ENCODE results near the gene RHOT2.

The RHOT2 gene

DNA sequence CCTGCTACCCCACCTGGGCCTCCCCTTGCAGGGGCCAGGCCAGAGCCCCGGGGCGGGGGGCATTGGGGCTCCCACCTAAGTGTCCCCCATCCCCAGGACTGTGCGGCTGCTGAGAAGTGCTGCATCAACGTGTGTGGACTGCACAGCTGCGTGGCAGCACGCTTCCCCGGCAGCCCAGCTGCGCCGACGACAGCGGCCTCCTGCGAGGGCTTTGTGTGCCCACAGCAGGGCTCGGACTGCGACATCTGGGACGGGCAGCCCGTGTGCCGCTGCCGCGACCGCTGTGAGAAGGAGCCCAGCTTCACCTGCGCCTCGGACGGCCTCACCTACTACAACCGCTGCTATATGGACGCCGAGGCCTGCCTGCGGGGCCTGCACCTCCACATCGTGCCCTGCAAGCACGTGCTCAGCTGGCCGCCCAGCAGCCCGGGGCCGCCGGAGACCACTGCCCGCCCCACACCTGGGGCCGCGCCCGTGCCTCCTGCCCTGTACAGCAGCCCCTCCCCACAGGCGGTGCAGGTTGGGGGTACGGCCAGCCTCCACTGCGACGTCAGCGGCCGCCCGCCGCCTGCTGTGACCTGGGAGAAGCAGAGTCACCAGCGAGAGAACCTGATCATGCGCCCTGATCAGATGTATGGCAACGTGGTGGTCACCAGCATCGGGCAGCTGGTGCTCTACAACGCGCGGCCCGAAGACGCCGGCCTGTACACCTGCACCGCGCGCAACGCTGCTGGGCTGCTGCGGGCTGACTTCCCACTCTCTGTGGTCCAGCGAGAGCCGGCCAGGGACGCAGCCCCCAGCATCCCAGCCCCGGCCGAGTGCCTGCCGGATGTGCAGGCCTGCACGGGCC is 35.2 kb upstream of the RHOT2 start:
- no peak for DNase-seq (ENCODE audit: low spot score)

DNA sequence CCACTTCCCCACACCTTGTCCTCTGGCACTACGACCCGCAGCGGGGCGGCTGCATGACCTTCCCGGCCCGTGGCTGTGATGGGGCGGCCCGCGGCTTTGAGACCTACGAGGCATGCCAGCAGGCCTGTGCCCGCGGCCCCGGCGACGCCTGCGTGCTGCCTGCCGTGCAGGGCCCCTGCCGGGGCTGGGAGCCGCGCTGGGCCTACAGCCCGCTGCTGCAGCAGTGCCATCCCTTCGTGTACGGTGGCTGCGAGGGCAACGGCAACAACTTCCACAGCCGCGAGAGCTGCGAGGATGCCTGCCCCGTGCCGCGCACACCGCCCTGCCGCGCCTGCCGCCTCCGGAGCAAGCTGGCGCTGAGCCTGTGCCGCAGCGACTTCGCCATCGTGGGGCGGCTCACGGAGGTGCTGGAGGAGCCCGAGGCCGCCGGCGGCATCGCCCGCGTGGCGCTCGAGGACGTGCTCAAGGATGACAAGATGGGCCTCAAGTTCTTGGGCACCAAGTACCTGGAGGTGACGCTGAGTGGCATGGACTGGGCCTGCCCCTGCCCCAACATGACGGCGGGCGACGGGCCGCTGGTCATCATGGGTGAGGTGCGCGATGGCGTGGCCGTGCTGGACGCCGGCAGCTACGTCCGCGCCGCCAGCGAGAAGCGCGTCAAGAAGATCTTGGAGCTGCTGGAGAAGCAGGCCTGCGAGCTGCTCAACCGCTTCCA is 34.4 kb upstream of the RHOT2 start:
- DNase-seq (ENCODE audit: low spot score), result no peak

DNA sequence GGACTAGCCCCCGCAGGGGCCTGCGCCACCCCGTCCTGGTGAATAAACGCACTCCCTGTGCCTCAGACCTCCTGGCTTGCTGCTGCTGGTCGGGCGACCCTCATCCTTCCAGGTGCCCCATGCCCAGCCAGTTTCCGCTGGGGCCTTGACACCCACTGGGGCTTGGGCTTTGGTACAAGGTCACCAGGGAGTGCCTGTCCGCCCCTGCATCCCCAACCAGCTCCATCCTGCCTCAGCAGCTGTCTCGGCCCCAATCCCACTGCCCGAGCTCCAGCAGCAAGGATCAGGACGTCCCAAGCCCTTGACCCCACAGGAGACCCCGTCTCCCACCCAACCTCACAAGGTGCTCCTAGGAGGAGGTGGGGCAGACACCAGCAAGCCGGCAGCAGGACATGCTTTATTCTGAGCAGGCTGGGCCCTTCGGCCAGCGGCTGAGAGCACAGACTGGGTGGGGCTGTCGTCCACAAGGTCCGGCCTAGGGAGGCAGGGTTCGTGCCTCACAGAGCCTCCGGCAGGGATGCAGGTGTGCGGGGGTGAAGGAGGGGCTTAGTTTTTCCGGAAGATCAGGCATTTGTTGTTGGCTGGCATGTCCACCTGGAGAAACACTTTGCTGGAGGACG is 33.8 kb upstream of the RHOT2 start:
- DNase-seq (ENCODE audit: low spot score), result no peak

DNA sequence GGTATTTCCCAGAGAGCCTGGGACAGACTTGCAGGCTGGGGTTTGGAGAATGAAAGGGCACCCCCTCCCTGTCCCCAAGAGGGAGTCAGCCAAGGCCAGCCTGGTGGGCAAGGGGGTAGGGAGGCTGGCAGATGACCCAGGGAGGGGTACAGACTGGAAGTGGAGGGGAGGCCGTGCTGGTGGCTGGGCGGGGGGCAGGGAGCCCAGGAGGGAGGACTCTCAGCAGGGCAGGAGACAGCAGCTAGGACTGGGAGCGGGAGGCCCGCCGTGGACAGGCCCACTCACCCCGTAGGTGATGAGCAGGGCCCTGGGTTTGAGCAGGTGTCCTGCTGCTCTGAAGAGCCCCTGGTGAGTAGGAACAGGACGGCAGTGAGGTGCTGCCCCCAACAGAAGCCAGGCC is 32.9 kb upstream of the RHOT2 start:
- DNase-seq (ENCODE audit: low spot score), result no peak

DNA sequence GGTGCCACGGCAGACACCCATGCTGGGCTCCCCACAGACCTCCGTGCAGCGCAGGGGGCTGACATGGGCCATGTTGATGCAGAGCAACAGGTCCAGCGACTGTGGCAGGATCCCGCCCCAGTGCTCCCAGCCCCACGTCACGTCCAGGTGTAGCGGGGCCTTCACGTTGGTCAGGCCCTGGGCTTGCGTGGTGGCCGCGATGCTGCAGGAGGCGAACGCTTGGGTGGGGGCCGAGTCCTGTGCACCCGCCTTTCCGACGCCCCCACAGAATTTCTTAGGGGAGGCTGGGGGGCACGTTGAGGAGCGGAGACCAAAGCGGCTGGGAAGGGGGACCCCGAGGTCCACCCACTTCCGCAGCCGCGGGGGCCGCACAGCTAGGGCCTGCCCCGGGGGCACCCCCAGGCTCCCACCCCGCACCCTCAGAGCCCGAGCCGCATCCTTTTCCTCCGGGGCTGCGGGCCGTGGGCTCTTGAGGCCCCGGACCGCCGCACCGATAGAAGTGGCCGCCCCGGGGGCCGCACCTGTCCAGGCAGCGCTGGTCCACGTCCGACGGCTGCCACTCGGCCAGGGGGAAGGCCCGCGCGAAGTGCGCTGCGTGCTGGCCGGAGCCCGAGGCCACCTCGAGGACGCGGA is 32.2 kb upstream of the RHOT2 start:
- DNase-seq (ENCODE audit: low spot score), result no peak

DNA sequence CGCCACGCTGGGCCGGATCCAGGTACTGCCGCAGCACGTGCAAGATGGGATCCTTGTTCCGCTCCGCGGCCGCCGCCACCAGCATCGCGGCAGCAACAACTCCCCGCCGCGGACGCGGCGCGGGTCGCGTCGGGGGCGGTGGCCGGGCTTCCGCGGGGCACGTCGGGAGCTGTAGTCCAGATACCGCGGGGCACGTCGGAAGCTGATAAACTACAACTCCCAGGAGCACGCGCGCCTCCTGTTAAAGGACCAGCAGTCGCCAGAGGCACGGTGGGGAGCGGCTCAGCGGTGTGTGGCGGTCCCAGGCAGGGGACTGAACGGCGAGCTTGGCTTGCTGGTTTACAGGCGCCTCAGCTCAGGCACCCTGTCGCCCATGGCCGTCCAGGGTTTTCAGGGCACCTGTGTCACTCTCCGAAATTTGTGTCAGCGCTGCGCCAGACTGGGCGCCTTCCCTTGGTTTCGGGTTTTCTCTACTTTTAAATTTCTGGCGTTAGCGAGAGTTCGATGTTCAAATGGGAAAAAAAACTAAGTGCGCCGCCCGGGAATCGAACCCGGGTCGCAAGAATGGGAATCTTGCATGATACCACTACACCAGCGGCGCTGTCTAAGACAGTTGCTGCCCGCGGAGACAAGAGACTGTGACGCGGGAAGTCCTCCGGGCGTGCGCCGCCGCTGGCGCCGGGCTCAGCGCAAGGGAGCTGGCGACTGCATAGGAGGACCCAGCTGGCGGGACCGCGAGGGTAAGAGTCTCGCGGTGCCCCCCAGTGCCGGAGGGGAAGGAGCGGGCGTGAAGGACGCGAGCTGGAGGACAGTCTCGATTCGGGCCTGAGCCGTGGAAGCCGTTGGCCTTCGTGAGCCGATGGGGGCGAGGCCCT is 31.5 kb upstream of the RHOT2 start, which contains the start of gene METTL26:
TSS of gene METTL26 (minus strand) at position 100 of the 875 bp plus-strand sequence. CDS start at position 85, 15 bp downstream.
- DNase-seq (ENCODE audit: low spot score), result peak; percentile 98

DNA sequence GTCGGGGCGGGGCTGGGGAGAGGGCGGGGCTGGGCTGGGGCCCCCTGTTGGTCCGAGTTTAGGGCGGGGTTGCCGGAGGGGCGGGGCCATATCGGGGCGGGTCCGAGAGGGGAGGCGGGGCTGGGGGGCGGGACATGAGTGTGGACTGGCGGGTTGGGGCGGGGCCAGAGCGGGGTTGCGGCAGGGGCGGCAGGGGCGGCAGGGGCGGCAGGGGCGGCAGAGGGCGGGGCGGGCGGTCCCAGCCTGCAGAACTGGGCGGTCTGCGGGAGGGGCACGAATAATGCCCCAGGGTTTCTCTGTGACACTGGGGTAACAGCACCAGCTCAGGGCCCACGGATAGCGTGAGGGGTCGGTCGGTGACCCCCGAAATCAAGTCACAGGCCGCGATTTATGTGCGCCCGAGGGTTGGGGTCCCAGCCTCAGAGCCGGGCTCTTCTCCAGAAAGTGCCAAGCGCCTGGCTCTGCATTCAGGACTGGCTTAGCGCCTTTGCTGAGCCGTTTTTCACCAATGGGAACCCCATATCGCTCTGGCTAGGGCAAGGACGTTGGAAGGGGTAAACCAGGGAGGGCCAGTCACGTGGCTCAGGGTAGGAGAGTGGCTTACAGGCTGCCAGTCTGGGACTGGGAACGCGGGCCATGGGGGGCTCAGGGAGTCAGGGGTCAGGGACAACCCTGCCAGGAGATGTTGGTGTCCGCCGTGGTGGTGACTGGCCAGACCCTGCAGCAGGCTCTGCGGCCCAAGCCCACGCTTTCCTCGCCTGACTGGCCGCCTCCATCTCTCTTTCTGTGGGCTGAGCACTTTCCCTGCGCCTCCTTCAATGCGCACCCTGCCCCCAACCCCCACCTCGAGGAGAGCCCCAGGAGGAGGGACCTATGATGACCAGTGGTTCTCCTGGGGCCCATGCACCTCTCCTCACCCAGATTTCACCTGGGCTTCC is 30.6 kb upstream of the RHOT2 start:
- peak; percentile 65 for DNase-seq (ENCODE audit: low spot score)

DNA sequence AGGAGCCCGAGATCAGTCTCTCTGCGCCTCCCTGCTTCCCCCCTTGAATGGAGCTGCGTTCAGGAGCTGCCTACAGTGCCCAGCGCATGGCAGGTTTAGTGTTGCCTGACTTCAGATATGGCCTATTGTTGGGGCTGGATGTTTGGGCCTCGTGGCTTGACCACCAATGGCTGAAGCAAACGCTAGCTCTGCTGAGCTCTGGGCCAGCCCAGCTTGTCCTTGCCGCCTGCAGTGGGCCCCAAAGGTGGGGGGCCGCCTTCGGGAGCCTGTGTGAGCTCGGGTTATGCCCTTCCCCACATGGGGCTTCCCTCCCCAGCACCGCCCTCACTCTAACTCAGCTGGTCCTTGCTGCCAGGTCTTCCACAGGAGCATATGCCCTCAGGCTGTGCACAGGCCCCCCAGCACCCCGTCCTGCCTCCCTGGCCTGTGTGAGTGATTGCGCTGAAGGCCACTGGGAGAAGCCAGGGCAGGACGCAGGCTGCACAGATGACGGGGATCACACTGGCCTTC is 29.8 kb upstream of the RHOT2 start:
- DNase-seq (ENCODE audit: low spot score), result no peak

DNA sequence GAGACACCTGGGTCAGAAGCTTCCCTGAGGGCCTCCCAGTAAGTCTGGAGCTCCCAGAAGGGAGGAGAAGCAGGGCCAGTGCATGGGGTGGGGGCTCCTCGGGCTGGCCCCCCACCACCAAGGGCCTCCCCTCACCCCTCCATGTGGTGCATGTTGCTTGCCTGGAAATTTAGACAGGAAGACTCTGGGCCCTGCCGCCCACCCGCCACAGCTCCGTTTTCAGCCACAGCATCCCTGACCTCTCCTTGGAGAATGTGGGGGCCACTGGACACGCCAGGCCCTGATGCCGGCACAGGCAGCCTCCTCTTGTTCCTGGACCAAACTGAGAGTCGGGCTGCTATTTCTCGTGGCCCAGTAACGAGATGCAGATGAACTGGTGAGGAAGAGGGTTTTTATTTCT is 29.1 kb upstream of the RHOT2 start:
- DNase-seq (ENCODE audit: low spot score), result no peak

DNA sequence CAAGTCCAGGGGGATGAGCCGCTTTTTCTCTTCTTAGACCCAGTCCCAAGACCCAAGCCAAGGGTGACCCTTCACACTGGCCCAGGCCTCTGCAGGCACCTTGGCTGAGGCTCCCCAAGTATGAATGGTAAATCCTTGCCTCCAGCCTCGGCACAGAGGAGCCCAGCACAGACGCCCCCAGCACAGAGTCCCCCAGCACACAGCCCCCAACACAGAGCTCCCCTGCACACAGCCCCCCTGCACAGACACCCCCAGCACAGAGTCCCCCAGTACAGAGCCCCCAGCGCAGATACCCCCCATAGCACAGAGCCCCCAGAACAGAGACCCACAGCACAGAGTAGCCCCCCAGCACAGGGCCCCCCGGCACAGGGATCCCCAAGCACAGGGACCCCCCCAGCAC is 27.3 kb upstream of the RHOT2 start:
- no peak for DNase-seq (ENCODE audit: low spot score)

DNA sequence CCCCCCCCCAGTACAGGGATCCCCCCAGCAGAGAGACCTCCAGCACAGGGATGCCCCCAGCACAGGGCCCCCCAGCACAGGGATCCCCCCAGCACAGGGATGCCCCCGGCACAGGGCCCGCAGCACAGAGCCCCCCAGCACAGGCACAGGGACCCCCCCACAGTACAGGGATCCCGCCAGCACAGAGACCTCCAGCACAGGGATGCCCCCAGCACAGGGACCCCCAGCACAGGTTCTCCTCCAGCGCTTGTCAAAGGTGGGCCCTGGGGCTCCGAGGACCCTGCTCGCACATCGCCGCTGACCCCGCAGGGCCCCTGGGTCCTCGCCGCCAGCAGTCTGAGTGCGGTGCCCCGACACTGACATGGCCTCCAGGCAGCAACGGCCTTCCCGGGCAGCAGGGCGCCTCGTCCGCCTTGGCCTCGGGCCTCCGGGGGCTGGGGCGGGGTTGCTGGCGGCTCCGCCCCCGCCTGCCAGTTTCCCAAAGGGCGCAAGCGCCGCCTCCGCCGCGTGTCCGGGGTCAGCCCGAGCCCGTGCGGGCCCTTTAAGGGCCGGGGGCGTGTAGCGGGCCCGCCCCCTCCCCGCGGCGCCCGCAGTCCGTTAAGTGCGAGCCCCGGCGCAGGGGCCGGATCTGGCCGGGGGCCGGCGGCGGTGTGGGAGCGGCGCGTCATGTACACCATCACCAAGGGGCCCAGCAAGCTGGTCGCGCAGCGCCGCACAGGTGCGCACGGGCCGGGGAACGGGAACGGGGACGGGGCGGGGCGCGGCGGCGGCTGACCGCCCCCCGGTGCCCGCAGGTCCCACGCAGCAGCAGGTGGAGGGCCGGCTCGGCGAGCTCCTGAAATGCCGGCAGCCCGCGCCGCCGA is 26.4 kb upstream of the RHOT2 start, which contains the start of gene MCRIP2:
TSS of gene MCRIP2 (plus strand) at position 503 of the 863 bp plus-strand sequence. CDS start at position 667, 164 bp downstream.
- DNase-seq (ENCODE audit: low spot score), result peak; percentile 81

DNA sequence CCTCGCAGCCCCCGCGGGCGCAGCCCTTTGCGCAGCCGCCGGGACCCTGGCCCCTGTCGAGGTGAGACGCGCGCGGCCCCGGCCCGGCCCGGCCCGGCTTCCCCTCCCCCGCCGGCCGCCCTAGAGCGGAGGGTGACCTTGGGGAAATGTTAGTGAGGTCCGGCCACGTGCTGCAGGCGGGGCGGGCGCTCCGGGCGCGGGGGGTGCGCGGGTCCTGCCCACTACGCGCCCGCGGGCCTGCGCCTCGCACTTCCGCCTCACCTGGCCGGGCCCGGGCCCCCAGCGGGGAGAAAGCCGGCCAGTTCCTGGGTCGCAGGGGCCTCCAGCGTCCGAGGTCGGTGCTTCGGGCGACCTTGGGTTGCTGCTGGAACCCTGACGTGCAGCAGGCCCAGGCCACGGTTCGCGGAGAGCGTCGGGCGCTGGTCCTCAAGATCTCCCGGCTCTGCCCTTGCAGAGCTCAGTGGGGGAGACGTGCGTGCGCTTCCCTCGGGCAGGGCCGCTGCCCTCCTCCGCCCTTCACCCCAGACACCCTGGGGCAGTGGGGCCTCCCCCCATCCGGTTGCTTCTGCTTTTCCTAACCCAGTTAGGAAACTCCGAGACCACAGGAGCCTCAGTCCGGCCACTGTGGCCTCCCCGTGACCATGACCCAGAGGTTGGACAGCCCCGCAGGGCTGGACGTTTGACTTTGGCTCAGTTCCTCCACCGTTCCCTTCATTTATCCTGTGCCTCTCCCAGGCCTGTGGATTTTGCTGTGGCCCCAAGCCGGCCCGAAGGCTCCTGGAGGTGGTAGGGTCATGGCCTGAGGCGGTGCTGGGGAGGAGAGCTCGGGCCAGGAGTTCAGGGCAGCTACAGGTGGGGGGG is 25.5 kb upstream of the RHOT2 start:
- peak; percentile 43 for DNase-seq (ENCODE audit: low spot score)

DNA sequence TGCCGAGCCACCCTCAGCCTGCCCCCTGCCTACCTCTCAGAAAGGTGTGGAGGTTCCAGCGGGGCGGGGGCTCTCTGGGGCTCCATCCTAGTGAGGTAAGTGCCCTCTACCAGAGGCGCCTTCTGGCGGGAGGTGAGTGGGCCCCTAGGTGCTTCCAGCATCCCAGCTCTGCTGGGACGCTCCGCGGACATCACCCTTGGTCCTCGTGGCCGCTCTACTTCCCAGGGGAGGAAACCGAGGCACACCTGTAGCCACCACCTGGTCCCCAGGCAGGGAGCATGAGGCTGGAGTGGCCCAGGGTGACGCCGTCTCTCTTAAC is 24.9 kb upstream of the RHOT2 start:
- DNase-seq (ENCODE audit: low spot score), result no peak

DNA sequence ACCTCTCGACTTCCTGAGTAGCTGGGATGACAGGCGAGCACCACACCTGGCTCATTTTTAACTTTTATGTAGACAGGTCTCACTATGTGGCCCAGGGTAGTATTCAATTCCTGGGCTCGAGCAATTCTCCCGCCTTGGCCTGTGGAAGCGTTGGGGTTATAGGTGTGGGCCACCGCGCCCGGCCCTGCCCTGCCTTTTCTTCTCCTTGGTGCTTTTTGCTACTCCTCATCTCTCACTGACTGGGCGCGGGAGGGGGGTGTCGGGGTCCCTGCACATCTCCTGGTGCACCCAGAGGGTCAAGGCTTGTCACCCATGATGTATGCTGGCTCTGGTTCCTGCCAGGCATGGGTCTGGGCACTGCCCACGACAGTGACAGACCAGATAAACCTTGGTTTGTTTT is 23.4 kb upstream of the RHOT2 start:
- no peak for DNase-seq (ENCODE audit: low spot score)

DNA sequence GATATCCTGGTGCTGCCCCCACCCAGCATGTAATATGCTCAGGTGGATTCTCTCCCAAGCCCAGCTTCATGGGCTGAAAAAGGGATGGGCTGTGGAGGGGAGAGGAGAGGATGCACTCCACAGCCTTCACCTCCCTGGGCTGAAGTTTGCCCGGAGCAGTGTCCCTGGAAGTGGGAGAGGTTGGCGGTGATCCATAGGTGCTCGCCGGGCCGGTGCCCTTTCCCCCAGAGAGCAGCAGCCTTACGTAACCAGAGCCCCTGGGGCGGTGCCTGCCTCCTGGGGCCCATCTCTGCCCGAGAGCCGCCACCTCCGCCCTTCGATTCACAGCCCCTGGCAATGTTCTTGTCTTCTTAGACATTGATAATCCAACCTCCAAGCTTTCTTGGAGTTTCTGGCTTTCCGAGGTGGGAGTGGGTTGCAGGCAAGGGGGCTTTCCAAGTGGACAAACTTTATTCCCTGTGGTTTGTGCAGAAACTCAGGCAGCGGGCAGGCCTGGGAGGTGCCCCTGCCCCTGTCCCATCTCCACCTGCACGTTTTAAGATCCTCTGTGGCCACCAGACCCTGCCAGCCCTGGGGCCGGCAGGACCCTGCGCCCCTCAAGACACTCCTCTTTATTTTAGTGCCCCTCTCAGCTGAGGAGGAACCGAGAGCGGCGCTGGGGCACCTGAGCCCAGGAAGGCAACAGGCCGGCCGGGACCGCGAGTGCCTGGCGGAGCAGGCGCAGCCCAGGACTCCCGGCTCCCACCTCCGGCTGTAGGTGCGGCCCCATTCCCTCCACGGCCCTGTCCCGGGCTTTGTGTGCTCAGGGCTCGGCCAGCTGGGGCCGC is 21.9 kb upstream of the RHOT2 start:
- DNase-seq (ENCODE audit: low spot score), result no peak

DNA sequence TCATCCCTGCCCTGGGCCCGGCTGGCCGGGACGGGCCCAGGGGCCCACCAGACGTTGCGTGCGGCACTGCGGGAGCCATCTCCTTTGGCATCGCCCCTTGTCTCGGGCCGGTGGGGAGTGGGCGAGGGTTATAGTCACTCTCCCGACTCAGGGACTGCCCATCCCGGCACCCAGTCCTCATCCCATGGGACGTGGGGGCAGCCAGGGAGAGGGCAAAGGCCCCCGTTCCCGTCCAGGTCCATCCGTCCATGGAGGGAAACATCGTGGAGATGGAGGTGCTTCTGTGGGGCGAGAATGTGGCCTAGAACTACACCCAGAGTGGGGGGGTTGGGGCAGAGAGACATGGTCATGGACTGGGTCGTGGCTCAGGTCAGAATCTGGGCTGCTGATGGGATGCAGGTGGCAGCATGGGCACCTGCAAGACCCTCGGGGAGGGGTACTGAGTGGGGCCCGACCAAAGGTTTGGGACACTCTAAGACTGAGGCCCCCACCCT is 21.2 kb upstream of the RHOT2 start:
- no peak for DNase-seq (ENCODE audit: low spot score)
